Measurements from ENCODE around the gene C12orf42. TPM values are rescaled to one million over a fixed set of nuclear protein-coding genes. Genes with fewer than 3 reads are reported as not detected.

The C12orf42 gene
- total and polyA plus RNA-seq, 10 of the 15 experiments (the other 5 are each of a cell fraction or from before 2014, with no cell fraction given): 1.4 to 7.0 (median 2.4) TPM

DNA sequence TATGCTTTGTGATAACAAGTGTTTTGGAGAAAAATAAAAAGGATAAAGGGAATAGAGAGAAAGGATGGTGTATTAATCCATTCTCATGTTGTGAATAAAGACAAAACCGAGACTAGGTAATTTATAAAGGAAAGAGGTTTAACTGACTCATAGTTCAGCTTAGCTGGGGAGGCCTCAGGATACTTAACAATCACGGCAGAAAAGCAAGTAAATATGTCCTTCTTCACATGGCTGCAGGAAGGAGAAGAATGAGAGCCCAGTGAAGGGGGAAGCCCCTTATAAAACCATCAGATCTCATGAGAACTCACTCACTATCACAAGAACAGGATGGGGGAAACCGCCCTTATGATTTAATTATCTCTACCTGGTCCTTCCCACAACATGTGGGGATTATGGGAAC lies 18.1 kb upstream of the C12orf42 start (continued):
- no peak for TF ChIP-seq TCF12 (IDR thresholded peaks at IDR 0.05; ENCODE audit: low read depth, low read length)
- no peak for TF ChIP-seq SIX5 (IDR thresholded peaks at IDR 0.05; ENCODE audit: low read depth, low read length, severe bottlenecking)
- no peak for TF ChIP-seq CREM (IDR thresholded peaks at IDR 0.05; ENCODE audit: low read depth)
- no peak for TF ChIP-seq CBFB (IDR thresholded peaks at IDR 0.05; ENCODE audit: low read depth)
- TF ChIP-seq, protein P1, sequence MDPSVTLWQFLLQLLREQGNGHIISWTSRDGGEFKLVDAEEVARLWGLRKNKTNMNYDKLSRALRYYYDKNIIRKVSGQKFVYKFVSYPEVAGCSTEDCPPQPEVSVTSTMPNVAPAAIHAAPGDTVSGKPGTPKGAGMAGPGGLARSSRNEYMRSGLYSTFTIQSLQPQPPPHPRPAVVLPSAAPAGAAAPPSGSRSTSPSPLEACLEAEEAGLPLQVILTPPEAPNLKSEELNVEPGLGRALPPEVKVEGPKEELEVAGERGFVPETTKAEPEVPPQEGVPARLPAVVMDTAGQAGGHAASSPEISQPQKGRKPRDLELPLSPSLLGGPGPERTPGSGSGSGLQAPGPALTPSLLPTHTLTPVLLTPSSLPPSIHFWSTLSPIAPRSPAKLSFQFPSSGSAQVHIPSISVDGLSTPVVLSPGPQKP (IDR thresholded peaks at IDR 0.05; ENCODE audit: low read depth, low read length): no peak
- no peak for TF ChIP-seq YY1 (IDR thresholded peaks at IDR 0.05; ENCODE audit: low read depth, low read length)
- no peak for TF ChIP-seq TARDBP (IDR thresholded peaks at IDR 0.05; ENCODE audit: borderline replicate concordance)
- TF ChIP-seq SIN3A (IDR thresholded peaks at IDR 0.05; ENCODE audit: low read depth, low read length): no peak
- no peak for TF ChIP-seq REST (IDR thresholded peaks at IDR 0.05; ENCODE audit: low read depth, low read length)

All from GM12878 (cell line).